A673 (cell line): ENCODE measurements around the gene ALB. TPM values are rescaled to one million over a fixed set of nuclear protein-coding genes. Genes with fewer than 3 reads are reported as not detected.

Experiments
- BruUV-seq: library from RNA; stranded (reverse); fragments of 400-500 nt; replicated peaks from 2 replicates; lab custom pipeline; 2021; lab: Mats Ljungman, UMichigan
- CTCF ChIA-PET: fragments of 300-600 bp; sonication (Branson Sonifier 250); formaldehyde crosslinking; loops from one replicate; lab custom pipeline; 2022; ENCODE audit warnings: antibody characterized with exemption; lab: Charles Lee
- POLR2A ChIA-PET: fragments of 300-600 bp; sonication (Branson Sonifier 250); formaldehyde crosslinking; loops from one replicate; lab custom pipeline; 2022; ENCODE audit warnings: antibody characterized with exemption; ENCODE audit not compliant: low non-redundant PET; lab: Charles Lee
- DNase-seq: peaks from one replicate; pipeline ENCODE4 v3.0.0-alpha.2; 2015; ENCODE audit warnings: low spot score
- H3K27ac ChIP-seq: fragments of 200-600 bp; sonication (generic); 2 replicates; pipeline ENCODE4 v1.5.1; 2016; ENCODE audit warnings: mixed run types, low read depth, mild to moderate bottlenecking, mixed read lengths, antibody characterized with exemption, low read length; ENCODE audit not compliant: poor library complexity, severe bottlenecking
- H3K27me3 ChIP-seq: fragments of 200-600 bp; sonication (generic); replicated peaks from 2 replicates; pipeline ENCODE4 v1.6.1; 2017; ENCODE audit warnings: mixed run types, low read depth, mild to moderate bottlenecking, mixed read lengths, antibody characterized with exemption, low read length; ENCODE audit not compliant: insufficient read depth, poor library complexity
- H3K36me3 ChIP-seq: fragments of 200-600 bp; sonication (generic); 2 replicates; pipeline ENCODE4 v1.6.1; 2016; ENCODE audit warnings: mixed run types, mild to moderate bottlenecking, mixed read lengths, antibody characterized with exemption, low read length; ENCODE audit not compliant: insufficient read depth, poor library complexity, severe bottlenecking
- H3K4me1 ChIP-seq: fragments of 200-600 bp; sonication (generic); 2 replicates; pipeline ENCODE4 v1.6.1; 2017; ENCODE audit warnings: mixed run types, mild to moderate bottlenecking, mixed read lengths, antibody characterized with exemption, low read length; ENCODE audit not compliant: insufficient read depth, poor library complexity, severe bottlenecking
- H3K4me3 ChIP-seq: fragments of 200-600 bp; sonication (generic); 2 replicates; pipeline ENCODE4 v1.5.1; 2016; ENCODE audit warnings: low read depth, mixed run types, mild to moderate bottlenecking, mixed read lengths, low read length; ENCODE audit not compliant: poor library complexity, severe bottlenecking
- H3K9me3 ChIP-seq: fragments of 200-600 bp; sonication (generic); 2 replicates; pipeline ENCODE4 v1.6.1; 2016; ENCODE audit warnings: mixed run types, low read depth, mild to moderate bottlenecking, mixed read lengths, antibody characterized with exemption, low read length; ENCODE audit not compliant: poor library complexity, severe bottlenecking
- CTCF ChIP-seq: fragments of 300-800, 200-600 bp; sonication (generic); conservative IDR thresholded peaks from 2 replicates; pipeline ENCODE4 v1.5.1; 2017; ENCODE audit warnings: low read depth, mild to moderate bottlenecking, antibody characterized with exemption, low read length, moderate library complexity, mixed read lengths
- EZH2 ChIP-seq: fragments of 200-600 bp; sonication (generic); IDR thresholded peaks from 2 replicates; pipeline ENCODE4 v1.6.1; 2017; ENCODE audit warnings: borderline replicate concordance, low read depth, mild to moderate bottlenecking, mixed read lengths, antibody characterized with exemption, low read length; ENCODE audit not compliant: poor library complexity, severe bottlenecking
- intact Hi-C: fragments of 100-400 bp; cut with micrococcal nuclease; formaldehyde crosslinking; loops from one replicate; pipeline ENCODE4 v1.10.0; 2022; ENCODE audit not compliant: unreplicated experiment
- total RNA-seq: library from RNA; stranded (reverse); gene quantifications from 2 replicates; pipeline ENCODE4 v1.2.3, GENCODE V29; 2021

Gene ALB
- total RNA-seq, 1 experiment from 2014 or later: not detected

- no peak overlapping the region for H3K27ac ChIP-seq
- no peak for TF ChIP-seq EZH2
- no peak for TF ChIP-seq CTCF
- intact Hi-C loops: no loop called here
- no peak overlapping the region for H3K4me3 ChIP-seq
- no peaks in the 10 kb centered on the region for H3K9me3 ChIP-seq
- BruUV-seq: no TSS peak
- DNase-seq: no peak
- H3K36me3 ChIP-seq: no peaks in the 10 kb centered on the region
- H3K4me1 ChIP-seq: no peaks in the 10 kb centered on the region
- H3K27me3 ChIP-seq: no peaks in the 10 kb centered on the region
- ChIA-PET POLR2A (no interaction called here), CTCF (no interaction called here)
Observed at GRCh38 chr4:73409012-73409862, 5.2 kb downstream of the ALB start.

GRCh38 chr4:73409978-73410548, 6.0 kb downstream of the ALB start:
- POLR2A ChIA-PET: no interaction called here
- Histone ChIP-seq H3K36me3 (no peaks in the 10 kb centered on the region), H3K4me3 (no peak overlapping the region), H3K9me3 (no peaks in the 10 kb centered on the region), H3K4me1 (no peaks in the 10 kb centered on the region), H3K27ac (no peak overlapping the region), H3K27me3 (no peaks in the 10 kb centered on the region)
- intact Hi-C loops: no loop called here
- no TSS peak for BruUV-seq
- CTCF ChIA-PET: no interaction called here
- no peak for DNase-seq
- TF ChIP-seq EZH2 (no peak), CTCF (no peak)

- Histone ChIP-seq H3K27ac (no peak overlapping the region), H3K9me3 (no peaks in the 10 kb centered on the region), H3K36me3 (no peaks in the 10 kb centered on the region), H3K4me1 (no peaks in the 10 kb centered on the region), H3K4me3 (no peak overlapping the region), H3K27me3 (no peaks in the 10 kb centered on the region)
- TF ChIP-seq CTCF (no peak), EZH2 (no peak)
- intact Hi-C loops: no loop called here
- ChIA-PET POLR2A (no interaction called here), CTCF (no interaction called here)
- no peak for DNase-seq
- BruUV-seq: no TSS peak
Observed at GRCh38 chr4:73410916-73411730, 7.0 kb downstream of the ALB start.
